ENCODE measurements around the gene RASGRF2.

DNA sequence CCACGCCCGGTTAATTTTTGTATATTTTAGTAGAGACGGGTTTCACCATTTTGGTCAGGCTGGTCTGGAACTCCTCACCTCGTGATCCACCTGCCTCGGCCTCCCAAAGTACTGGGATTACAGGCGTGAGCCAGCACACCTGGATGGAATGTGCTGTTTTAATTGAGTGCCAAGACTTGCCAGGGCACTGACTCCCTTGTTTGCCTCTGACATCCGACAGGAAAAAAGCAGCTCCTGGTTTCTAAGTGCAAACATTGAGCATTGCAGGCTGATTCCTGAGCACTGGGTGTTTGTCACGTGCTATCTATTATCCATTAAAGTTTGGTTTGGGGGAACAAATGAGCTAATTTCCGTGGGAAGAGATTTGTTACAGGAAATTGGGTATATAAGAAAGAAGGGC, 202.3 kb downstream of the RASGRF2 start:
- TF ChIP-seq SP1 (IDR thresholded peaks at IDR 0.05), result no peak
- no peak for TF ChIP-seq ZNF384 (IDR thresholded peaks at IDR 0.05)
- TF ChIP-seq BHLHE40 (IDR thresholded peaks at IDR 0.05; ENCODE audit: borderline replicate concordance), result no peak
- TF ChIP-seq HDGF (IDR thresholded peaks at IDR 0.05; ENCODE audit: borderline replicate concordance), result no peak

Measured in HEK293T (cell line).